GM18508 (cell line): ENCODE measurements around the gene C17orf107.

Source experiments
- ATAC-seq: cut with Tn5 transposase; IDR thresholded peaks from one replicate; pipeline ENCODE4 v1.9.1; 2021; ENCODE audit warnings: moderate number of reproducible peaks; ENCODE audit not compliant: insufficient read depth, unreplicated experiment

The C17orf107 gene

DNA sequence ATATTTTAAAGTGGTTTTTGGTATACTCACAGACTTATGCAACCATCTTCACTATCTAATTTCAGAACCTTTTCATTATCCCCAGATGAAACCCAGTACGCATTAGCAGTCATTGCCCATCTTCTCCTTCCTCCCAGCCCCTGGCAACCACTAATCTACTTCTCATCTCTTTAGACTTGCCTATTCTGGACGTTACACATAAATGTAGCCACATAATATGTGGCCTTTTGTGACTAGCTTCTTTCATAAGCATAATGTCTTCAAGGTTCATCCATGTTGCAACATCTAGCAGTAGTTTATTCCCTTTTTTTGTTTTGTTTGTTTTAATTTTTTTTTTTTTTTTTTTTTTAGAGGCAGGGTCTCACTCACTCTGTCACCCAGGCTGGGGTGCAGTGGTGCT lies 28.5 kb upstream of the C17orf107 start:
- no peak for ATAC-seq

GRCh38 chr17:4872786-4873185 lies 26.6 kb upstream of the C17orf107 start:
- no peak for ATAC-seq

GRCh38 chr17:4877089-4877488 lies 22.2 kb upstream of the C17orf107 start:
- no peak for ATAC-seq

GRCh38 chr17:4879601-4880000 lies 19.7 kb upstream of the C17orf107 start:
- ATAC-seq = no peak

DNA sequence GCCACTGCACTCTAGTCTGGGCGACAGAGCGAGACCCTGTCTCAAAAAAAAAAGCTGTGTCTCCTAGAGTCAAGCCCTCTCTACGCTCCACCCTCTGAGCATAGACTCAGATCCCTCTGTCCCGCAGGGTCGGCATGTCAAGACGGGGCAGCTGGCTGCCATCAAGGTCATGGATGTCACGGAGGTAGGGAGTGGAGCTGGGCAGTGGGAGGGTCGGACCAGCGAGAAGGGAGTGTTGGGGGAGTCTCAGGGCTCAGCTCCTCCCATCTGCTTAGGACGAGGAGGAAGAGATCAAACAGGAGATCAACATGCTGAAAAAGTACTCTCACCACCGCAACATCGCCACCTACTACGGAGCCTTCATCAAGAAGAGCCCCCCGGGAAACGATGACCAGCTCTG lies 18.5 kb upstream of the C17orf107 start:
- no peak for ATAC-seq

DNA sequence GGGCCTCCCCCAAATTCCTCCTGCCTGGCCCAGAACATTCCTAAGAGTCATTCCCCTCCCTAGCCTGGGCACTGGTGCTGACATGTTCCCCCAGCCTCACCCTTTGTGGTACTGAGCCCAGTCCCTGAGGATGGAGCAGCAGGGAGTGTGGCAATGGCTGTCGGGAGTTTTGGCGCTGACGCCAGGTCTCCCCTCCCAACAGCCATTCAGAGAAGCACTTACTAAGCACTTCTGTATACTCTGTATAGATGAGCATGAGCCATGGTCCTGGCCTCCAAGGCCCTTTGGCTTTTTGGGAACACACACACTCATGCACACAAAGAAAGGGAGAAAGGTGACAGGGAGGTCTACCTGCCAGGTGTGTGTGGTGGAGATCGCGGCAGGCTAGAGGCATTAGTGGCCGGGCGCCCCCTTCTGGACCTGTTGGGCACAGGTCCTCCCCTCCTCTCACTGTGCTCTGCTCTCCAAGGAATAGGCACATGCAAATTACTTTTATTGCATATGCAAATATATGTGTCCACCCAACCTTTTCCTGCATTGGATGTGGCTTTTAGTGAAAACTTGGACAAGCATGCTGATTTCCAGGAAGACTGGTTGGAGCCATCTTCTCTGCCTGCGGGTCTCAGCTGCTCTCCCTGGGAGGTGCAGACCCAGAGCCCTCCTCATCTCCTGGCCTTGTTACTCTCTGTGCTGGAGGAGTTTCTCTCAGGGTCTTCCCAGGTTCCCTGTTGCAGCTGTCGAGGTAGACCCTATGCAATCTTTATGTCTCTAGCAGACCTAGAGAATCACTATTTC lies 17.4 kb upstream of the C17orf107 start:
- ATAC-seq = no peak

DNA sequence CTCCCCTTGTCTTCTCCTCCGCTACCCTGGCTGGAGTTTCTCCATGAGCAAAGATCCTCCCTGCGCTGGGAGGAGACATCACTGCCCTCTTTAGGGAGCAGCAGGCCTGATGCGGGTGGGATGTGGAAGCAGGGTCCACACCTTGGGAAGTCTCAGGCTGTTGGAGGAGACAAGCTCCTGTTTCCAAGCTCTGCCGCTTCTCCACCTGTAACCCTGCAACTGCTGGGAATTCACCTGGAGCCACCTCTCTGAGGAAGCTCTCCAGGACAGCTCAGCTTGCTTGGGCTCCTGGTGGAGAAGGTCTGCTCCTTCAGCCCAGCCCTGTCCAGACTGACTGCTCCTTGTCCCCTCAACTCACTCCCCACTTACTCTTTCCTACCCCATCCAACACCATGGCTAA lies 14.8 kb upstream of the C17orf107 start:
- no peak for ATAC-seq

GRCh38 chr17:4886830-4887229 lies 12.5 kb upstream of the C17orf107 start:
- ATAC-seq = no peak

GRCh38 chr17:4887581-4887980 lies 11.8 kb upstream of the C17orf107 start:
- no peak for ATAC-seq

DNA sequence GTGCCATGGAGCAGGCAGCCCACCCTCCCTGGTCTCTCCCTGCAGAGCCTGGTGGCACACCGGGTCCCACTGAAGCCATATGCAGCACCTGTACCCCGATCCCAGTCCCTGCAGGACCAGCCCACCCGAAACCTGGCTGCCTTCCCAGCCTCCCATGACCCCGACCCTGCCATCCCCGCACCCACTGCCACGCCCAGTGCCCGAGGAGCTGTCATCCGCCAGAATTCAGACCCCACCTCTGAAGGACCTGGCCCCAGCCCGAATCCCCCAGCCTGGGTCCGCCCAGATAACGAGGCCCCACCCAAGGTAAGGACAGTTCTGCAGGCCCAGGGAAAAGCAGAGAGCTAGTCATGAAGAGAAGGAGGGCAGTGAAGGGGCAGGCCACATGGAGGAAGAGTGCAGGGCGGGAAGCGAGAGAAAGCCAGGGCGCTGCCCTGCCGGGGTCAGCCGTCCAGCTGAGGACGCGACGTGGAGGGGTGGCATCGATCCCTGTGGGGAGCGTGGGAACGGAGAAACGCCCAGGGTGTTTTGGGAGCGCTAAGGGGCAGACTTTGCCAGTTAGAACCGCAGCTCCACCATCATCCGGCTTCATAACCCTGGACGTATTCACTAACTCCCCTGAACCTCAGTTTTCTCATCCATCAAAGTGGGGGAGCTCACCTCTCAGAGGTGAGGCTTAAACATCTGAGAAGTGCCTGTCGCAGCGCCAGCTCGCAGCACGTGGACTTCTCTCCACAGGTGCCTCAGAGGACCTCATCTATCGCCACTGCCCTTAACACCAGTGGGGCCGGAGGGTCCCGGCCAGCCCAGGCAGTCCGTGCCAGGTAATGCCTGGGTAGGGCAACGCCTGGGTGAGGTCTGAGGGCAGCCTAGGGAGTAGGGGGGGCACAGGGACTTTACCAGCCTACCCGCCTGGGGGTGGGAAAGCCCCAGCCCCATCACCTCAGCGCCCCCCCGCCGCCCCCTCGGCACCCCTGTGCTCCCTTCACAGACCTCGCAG lies 7.6 kb upstream of the C17orf107 start:
- no peak for ATAC-seq

GRCh38 chr17:4892499-4893221 lies 6.7 kb upstream of the C17orf107 start:
- no peak for ATAC-seq

DNA sequence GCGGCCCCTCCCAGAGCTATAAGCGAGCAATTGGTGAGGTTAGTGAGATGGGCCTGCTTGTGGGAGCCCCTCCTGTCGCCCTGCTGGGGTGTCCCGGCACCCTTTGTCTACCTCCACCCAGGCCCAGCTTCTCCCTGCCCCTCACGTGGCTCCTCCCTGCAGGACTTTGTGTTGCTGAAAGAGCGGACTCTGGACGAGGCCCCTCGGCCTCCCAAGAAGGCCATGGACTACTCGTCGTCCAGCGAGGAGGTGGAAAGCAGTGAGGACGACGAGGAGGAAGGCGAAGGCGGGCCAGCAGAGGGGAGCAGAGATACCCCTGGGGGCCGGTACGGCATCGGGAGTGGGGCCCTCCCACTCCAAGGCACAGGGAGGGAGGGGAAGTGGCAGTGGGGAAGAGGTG lies 6.1 kb upstream of the C17orf107 start:
- no peak for ATAC-seq

DNA sequence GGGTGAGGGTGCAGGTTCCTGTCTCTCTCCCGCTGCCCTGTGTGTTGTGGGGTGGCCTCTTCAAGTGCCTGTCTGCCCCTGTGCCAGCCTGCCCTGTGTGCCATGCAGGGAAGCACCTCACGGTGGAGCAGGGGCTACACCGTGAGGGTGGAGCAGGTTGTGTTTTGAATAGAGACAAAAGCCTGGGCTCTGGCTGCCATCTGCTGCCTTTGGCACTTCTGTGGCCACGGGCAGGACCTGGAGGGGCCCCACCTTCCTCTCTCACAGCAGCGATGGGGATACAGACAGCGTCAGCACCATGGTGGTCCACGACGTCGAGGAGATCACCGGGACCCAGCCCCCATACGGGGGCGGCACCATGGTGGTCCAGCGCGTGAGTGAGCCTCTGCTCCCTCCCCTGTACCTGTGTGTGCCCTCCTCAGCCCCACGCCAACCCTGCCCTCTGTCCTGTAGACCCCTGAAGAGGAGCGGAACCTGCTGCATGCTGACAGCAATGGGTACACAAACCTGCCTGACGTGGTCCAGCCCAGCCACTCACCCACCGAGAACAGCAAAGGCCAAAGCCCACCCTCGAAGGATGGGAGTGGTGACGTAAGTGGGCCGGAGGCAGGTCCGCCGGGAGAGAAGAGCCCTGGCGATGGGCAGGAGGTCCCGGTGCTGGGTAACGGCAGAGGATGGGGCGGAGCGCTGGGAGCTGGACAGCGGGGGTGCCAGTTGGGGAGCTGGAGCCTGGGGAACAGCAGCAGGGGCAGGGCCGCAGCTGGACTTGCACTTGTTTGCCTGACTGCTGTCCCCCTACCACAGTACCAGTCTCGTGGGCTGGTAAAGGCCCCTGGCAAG lies 5.4 kb upstream of the C17orf107 start:
- ATAC-seq = no peak

GRCh38 chr17:4895121-4895520 lies 4.2 kb upstream of the C17orf107 start:
- no peak for ATAC-seq

DNA sequence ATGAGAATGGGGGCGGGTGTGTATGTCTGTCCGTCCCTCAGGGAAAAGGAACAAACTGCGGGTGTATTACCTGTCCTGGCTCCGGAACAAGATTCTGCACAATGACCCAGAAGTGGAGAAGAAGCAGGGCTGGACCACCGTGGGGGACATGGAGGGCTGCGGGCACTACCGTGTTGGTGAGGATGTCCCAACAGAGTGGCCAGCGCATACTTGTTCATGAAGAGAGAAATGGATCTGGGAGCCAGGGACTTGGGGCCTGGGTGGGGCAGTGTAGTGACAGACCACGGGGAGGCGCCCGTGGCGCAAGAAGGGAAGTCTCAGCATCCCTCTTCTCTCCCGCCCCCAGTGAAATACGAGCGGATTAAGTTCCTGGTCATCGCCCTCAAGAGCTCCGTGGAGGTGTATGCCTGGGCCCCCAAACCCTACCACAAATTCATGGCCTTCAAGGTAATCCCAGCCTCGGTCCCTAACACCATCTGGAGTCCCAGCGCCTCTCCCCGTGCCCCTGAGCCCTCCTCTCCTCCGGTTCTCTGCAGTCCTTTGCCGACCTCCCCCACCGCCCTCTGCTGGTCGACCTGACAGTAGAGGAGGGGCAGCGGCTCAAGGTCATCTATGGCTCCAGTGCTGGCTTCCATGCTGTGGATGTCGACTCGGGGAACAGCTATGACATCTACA lies 3.5 kb upstream of the C17orf107 start:
- no peak for ATAC-seq

DNA sequence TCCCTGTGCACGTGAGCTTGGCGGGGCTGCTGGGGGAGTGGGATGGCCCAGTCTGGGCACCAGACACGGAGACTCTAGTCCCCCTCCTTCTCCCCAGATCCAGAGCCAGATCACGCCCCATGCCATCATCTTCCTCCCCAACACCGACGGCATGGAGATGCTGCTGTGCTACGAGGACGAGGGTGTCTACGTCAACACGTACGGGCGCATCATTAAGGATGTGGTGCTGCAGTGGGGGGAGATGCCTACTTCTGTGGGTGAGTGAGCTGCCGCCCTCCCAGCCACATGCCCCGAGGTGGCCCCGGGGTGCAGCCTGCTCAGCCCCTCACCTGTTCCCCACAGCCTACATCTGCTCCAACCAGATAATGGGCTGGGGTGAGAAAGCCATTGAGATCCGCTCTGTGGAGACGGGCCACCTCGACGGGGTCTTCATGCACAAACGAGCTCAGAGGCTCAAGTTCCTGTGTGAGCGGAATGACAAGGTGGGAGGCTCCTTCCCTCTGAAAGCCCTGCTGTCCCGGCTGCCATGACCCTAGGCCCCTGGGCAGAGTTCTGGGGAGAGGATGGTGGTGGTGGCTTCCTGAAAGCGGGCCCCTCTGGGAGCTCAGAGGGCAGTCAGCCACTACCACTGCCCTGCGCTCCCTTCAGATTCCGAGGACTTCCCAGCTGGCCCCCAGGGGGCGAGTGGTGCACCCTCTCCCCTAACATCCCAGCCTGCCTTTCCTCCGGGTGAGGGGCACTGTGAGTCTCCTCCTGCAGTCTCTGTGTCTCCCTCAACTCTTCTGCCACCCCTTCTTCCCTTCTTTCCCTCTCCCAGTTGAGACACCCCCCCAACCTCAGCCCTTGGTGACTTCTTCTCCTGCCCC lies 2.8 kb upstream of the C17orf107 start:
- ATAC-seq = no peak

DNA sequence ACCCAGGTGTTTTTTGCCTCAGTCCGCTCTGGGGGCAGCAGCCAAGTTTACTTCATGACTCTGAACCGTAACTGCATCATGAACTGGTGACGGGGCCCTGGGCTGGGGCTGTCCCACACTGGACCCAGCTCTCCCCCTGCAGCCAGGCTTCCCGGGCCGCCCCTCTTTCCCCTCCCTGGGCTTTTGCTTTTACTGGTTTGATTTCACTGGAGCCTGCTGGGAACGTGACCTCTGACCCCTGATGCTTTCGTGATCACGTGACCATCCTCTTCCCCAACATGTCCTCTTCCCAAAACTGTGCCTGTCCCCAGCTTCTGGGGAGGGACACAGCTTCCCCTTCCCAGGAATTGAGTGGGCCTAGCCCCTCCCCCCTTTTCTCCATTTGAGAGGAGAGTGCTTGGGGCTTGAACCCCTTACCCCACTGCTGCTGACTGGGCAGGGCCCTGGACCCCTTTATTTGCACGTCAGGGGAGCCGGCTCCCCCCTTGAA lies 2.1 kb upstream of the C17orf107 start:
- ATAC-seq = no peak

DNA sequence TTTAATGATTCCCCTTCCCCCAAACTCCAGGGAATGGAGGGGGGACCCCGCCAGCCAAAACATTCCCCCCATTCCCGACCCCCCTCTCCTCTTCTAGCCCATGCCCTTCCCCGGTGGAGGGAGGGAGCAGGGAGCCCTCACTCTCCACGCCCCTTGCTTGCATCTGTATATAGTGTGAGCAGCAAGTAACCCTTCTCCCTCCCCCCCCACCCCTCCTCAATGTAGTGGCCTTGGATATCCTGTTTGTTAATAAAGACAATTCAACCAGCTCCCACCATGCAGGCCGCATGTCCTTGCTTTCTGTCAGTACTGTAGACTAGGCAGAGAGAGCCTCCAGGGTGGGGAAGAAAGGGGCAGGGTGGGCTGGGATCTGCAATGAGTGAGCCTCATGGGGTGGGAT lies 1.6 kb upstream of the C17orf107 start:
- ATAC-seq = no peak
